Urothelium cell line (cell line): ENCODE data around the gene HSFX2.
"Not testable (repeated sequence)": the region's sequence is repeated elsewhere in the genome, so short reads cannot be mapped to it uniquely, and the experiment has no call there.

ENCODE experiments used
- DNase-seq: peaks from one replicate; pipeline ENCODE4 v3.0.0; 2011; ENCODE audit warnings: low spot score, mixed read lengths
- FAIRE-seq: peaks from 2 replicates; lab custom pipeline; 2011; peaks lifted over from hg19 to GRCh38; lab: Jason Lieb, UNC

HSFX2 gene

DNA sequence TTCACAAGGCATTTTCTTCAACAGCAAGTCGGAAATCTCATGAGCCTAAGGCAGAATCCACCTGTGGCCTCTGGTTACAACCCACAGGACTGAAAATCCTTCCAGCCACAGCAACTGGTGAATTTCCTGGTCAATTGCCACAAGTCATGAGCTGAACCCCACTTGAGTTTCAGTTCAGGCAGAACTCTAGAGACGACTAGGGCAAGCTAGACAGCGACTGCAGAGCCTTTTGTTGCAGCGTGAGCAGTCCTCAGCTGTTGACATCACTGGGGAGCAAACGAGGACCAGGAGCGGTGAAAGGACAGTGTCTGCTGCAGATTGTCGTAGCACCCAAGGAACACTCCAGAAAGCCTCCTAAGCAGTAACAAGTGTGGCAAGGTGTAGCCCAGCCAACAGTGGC, 829 bp upstream of the HSFX2 start:
- not testable (repeated sequence) for DNase-seq, FAIRE-seq

GRCh38 chrX:149590993-149591392, 4.1 kb downstream of the HSFX2 start:
- not testable (repeated sequence) for DNase-seq, FAIRE-seq

- DNase-seq, FAIRE-seq: not testable (repeated sequence)
Measured at GRCh38 chrX:149587359-149587758, 7.8 kb downstream of the HSFX2 start, which contains the start of gene MAGEA9B. TSS of gene MAGEA9B (minus strand) at chrX:149587459. CDS start at chrX:149583179, 4,280 bp downstream.

DNA sequence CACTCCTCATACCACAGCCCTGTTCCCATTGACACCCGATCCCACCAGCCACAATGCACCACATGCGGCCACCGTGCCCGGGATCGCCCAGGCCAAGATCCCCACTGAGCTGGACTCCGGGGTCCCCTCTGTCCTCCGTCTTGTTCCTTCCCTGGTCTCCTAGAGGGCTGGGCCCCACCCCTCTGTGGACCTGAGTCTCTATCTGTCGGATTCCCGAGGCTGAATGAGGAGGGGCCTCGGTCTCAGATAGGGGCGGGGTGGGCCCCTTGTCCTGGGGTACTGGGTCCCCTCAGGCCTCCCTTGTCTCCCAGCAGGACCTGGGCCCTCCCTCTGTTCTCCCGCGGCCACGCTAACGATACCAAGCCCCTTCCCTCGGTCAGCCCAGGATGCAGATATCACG, 9.5 kb downstream of the HSFX2 start:
- FAIRE-seq, result not testable (repeated sequence)

DNA sequence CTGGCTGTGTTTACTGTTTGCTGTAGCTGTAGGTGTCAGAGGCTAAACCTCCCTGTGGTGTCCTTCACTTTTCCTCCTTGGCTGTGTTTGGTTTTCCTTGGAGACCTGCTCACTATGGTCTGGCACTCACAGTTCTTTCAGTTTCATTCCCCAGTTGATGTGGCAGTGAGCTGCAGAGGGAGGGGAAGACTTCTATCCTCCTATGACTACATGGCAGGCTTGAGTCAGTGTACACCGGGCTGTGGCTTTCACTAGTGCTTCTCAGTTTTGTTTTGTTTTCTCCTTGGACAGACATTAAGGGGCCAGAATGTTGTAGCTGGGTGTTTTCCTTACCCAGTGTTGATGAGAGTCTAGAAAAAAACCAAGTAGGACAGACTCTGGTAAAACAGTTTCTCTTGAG, 21.7 kb downstream of the HSFX2 start:
- not testable (repeated sequence) for FAIRE-seq

More for the DNA sequence above, 9.5 kb downstream of the HSFX2 start:
- DNase-seq, result not testable (repeated sequence)

GRCh38 chrX:149572743-149573142, 22.4 kb downstream of the HSFX2 start:
- DNase-seq, result no peak
- no peak for FAIRE-seq

More for the DNA sequence above, 21.7 kb downstream of the HSFX2 start:
- not testable (repeated sequence) for DNase-seq

- FAIRE-seq, result no peak
- no peak for DNase-seq
Measured at GRCh38 chrX:149571770-149572169, 23.3 kb downstream of the HSFX2 start.

- FAIRE-seq, result no peak
Measured at GRCh38 chrX:149570668-149571067, 24.4 kb downstream of the HSFX2 start.

DNA sequence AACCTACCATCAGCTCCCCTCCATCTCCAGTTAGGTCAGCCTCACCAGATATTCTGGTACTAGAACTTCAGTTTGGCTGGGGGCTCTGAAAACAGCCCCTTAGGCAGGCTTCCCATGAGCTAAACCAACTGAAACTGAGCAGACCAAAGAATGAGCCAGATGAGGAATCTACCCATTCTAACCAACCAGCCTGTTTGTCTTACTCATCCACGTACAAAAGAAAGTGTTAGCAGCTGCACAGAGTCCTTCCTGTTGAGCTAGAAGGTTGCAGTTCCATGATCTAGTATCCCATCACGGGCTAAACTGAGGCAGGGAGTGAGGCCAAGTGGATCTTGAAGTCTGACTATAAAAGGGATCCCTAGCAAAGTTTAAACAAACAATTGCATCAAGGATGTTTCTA, 25.3 kb downstream of the HSFX2 start:
- DNase-seq (no peak), FAIRE-seq (no peak)

More at GRCh38 chrX:149570668-149571067, 24.4 kb downstream of the HSFX2 start:
- no peak for DNase-seq

DNA sequence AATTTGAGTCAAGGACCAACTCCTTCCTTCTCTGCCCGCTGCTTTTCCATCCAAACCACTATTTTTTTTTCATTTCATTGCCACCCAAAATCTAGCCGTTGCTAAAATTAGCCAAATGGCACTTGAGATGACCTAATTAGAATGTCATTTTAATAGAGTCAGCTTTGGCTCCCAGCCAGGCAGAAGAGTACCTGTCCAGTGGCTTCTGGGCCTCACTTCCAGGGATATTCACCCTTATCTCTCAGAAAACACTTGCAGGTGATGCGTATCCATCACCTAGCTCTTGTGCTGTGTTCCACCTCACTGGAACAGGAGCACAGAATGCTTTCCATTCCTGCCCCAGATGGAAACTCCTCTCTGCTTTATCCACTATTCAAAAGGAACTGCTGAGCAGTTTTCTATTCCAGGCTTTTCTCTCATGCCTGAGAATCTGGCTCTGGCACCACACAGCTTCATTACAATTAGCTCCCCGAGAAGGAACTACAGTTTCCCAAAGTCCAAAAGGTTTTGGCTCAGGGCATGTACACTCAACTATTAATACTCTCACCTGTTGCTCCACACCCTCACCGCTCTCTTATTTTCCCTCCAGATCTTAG, 26.3 kb downstream of the HSFX2 start:
- FAIRE-seq (no peak), DNase-seq (no peak)

DNA sequence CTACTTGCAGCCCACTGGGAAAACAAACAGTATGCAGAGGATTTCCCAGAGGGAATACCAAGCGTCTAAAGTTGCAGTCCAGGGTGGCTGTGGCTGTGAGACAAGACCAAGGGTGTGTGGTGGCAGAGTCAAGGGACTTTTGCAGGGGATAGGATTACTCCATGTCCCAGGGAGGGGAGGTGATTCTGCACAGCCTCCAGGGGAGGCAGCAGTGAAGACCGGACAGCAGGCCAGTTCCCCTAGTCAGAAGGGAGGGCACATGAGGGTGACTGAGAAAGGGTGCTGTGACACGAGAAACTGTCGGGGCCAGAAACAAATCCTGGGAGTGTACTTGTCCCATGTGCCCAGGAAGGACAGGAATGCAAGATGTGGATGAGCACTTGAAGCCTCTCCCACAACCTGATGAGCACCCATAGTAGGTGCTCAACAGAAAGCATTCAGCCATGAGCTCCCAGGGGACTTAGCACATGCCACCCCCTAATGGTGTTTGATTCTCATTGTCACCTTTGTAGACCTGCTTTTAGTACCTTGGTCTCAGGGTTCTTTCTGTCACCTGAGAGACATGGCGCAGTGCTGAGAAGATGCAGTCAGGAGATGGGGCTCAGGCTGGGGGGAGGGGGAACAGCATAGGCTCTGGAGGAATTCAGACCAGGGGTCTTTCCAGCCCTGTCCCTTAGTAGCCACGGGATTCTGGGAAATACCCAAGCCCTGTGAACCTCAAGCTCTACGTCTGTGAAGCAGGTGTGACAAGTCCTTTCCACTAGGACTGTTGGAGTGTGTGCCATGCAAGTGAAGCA, 27.3 kb downstream of the HSFX2 start:
- no peak for FAIRE-seq
- no peak for DNase-seq

DNA sequence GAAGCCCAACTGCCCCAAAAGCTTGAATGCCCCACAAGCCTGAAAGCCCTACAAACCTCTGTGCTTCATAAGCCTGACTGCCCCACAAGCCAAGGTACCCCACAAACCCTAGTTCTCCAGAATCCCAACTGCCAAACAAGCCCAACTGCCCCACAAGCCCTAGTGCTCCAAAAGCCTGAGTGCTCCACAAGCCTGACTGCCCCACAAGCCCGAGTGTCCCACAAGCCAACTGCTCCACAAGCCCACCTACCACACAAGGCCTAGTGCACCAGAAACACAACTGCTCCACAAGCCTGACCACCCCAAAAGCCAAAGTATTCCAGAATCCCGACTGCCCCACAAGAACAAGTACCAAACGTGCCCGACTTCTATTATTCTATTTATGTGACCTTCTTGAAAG, 31.8 kb downstream of the HSFX2 start:
- no peak for DNase-seq
- FAIRE-seq, result no peak

- DNase-seq, FAIRE-seq: not testable (repeated sequence)
Measured at GRCh38 chrX:149555251-149555650, 39.9 kb downstream of the HSFX2 start.

- FAIRE-seq, DNase-seq: not testable (repeated sequence)
Measured at GRCh38 chrX:149551939-149552248, 43.2 kb downstream of the HSFX2 start.

GRCh38 chrX:149551245-149551938, 43.7 kb downstream of the HSFX2 start:
- DNase-seq, FAIRE-seq: not testable (repeated sequence)

DNA sequence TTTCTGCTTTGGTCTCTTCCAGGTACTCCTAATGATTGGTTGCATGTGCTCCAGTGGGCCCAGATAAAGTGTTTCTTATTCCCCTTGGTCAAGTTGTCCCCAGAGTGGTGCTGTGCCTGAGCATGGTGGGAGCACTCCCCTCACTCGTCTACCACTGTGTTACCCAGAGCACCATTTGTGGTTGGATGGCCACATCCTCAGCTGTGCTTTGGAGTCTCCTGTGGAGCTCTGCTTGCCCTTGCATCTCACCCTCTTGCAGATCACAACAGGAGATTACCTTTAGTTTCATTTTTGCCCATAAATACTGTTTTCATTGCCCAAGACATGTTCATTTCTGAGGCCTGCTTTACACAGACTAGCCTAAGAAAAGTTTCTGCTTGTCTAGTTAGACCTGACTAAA, 44.7 kb downstream of the HSFX2 start:
- not testable (repeated sequence) for FAIRE-seq, DNase-seq

DNA sequence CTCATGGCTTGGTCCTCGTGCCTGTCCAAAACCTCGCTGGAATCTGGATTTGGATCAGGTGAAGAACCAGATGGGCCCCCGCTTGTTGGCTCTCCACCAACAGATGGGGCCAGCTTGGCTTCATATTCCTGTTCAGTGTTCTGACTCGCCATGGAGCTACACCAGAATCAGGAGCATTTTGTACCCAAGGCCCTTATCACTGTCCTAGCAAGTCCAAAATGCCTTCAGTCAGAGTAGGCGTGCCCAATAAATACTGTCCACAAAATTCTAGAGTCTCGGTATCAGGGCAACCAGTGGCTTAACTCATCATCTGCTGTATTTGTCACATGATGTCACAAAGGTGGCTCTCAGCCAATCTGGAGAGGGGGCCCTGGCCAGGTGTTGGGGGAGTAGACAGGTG, 45.4 kb downstream of the HSFX2 start, which contains the start of gene HSFX3:
Gene HSFX3, minus strand, starts transcription at position 224 of the 400 bp plus-strand sequence. Its CDS starts 72 bp downstream, at position 152.
- DNase-seq, FAIRE-seq: not testable (repeated sequence)

DNA sequence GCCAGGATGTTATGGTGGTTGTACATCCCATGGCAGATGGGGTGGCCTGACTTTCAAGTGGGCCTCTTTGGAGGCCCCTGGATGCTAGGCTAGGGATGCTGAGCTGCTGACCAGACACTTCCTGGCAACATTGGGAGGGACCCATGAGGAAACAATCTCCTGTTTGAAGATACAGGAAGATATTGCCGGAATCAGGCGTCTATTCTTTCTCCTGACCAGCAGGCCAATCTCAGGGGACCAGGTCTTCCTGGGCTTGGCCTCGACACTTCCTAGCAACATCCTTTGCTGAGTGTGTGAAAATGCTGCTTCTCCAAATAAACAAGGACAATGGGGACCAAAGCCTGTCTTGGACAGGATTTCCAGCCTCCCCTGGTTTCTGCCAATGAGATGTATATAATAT, 47.3 kb downstream of the HSFX2 start:
- DNase-seq, FAIRE-seq: not testable (repeated sequence)

GRCh38 chrX:149546962-149547361, 48.2 kb downstream of the HSFX2 start:
- not testable (repeated sequence) for FAIRE-seq, DNase-seq

DNA sequence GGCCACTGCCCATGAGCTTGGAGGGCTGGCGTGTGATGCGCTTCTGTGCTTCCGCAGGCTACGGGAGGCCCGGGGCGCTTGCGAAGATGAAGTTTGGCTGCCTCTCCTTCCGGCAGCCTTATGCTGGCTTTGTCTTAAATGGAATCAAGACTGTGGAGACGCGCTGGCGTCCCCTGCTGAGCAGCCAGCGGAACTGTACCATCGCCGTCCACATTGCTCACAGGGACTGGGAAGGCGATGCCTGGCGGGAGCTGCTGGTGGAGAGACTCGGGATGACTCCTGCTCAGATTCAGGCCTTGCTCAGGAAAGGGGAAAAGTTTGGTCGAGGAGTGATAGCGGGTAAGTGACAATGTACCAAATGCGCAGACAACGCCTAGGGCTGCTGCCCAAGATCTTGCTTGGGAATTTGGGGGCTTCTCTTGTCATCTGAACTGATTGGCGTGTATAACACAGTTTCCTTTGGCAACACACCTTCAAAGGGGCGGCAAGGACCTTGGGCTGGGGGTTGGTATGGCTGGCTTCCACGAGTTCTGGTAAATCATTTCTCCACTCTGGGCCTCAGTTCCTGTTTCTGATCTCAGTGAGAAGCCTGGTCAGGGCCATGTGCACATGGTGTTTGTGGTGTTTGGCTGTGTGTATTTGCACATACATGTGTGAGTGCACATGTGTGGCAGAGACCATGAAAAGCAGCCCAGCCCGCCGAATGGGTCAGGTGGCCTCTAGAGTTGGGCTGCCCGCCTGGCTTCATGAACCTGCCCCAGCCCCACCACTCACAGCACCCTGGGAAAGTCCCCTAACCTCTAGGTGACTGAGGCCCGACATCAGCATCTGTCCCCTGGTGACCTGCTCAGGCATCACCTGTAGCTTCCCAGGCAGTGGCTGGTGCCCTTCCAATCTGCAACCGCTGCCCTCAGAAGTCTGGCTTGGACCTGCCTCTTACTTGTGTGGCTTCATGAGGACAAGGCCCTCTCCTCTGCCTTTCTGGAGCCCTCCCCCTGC, 49.3 kb downstream of the HSFX2 start:
- DNase-seq, FAIRE-seq: not testable (repeated sequence)
